Uterus (tissue), 4 donors: Measurements from ENCODE around the gene UGGT2. TPM values are rescaled to one million over a fixed set of nuclear protein-coding genes. Genes with fewer than 3 reads are reported as not detected.

Experiments used
- DNase-seq, 2 donors: peaks; one replicate each; pipeline ENCODE4 v3.0.0-alpha.2; 2019 to 2020
- H3K27ac ChIP-seq, 2 donors: fragments of 200-600 bp; sonication (generic); 1 replicate in 1 of 2; 2 replicates in 1 of 2; pipeline ENCODE4 v1.5.1; 2016 to 2018
- H3K27me3 ChIP-seq, 2 donors: fragments of 200-600 bp; sonication (generic); one replicate each; pipeline ENCODE4 v1.5.1; 2018 to 2019; ENCODE audit warnings: control low read depth in 1 of 2
- H3K36me3 ChIP-seq, 2 donors: fragments of 200-600 bp; sonication (generic); one replicate each; pipeline ENCODE4 v1.5.1; 2019; ENCODE audit warnings: control low read depth in 1 of 2
- H3K4me1 ChIP-seq, 2 donors: fragments of 200-600 bp; sonication (generic); one replicate each; pipeline ENCODE4 v1.5.1; 2018 to 2019; ENCODE audit warnings: control low read depth in 1 of 2
- H3K4me3 ChIP-seq, 2 donors: fragments of 200-600 bp; sonication (generic); 1 replicate in 1 of 2; 2 replicates in 1 of 2; pipeline ENCODE4 v1.5.1; 2018 to 2019; ENCODE audit warnings: mild to moderate bottlenecking in 1 of 2
- H3K9me3 ChIP-seq, 2 donors: fragments of 200-600 bp; sonication (generic); one replicate each; pipeline ENCODE4 v1.5.1; 2019; ENCODE audit warnings: control low read depth in 1 of 2
- CTCF ChIP-seq, 4 experiments: fragments of 200-600 bp in 2 of 4; fragments of 450-650 bp in 2 of 4; sonication (generic) in 2 of 4; IDR thresholded peaks; one replicate each; pipeline ENCODE4 v1.5.1; 2016 to 2019; ENCODE audit warnings: antibody characterized with exemption in 4 of 4, mild to moderate bottlenecking in 2 of 4, moderate library complexity in 1 of 4
- POLR2A ChIP-seq, 2 donors: fragments of 450-650 bp; IDR thresholded peaks; one replicate each; pipeline ENCODE4 v1.6.1; 2016; ENCODE audit warnings: antibody characterized with exemption in 2 of 2, mild to moderate bottlenecking in 1 of 2, moderate library complexity in 1 of 2
- intact Hi-C: fragments of 100-400 bp; cut with DNase I; formaldehyde crosslinking; loops from one replicate; pipeline ENCODE4 v1.15.1; 2023; ENCODE audit warnings: low total_unique reads
- total RNA-seq, 4 donors: library from RNA; depleted of rRNA in 3 of 4; stranded (reverse); fragments of >200 nt in 3 of 4; gene quantifications; one replicate each; pipeline versions ENCODE4 v1.1.0 to v1.2.4, GENCODE V29; 2014 to 2023
- donor health status: DM: yes; HTN: yes; CAD: no.

UGGT2 gene
- total RNA-seq, 4 donors from 2014 or later = 33.5 to 171 (median 116) TPM

GRCh38 chr13:95914991-95915501 is 138.2 kb downstream of the UGGT2 start:
- Histone ChIP-seq H3K4me3 (no peak overlapping the region), H3K27ac (no peak overlapping the region), H3K9me3 (no peaks in the 10 kb centered on the region), H3K4me1 (no peaks in the 10 kb centered on the region), H3K36me3 (no peaks in the 10 kb centered on the region), H3K27me3 (no peaks in the 10 kb centered on the region)
- no peak for TF ChIP-seq CTCF (IDR thresholded peaks at IDR 0.05)
- TF ChIP-seq POLR2A (IDR thresholded peaks at IDR 0.05) = no peak
- intact Hi-C loops = no loop called here
- no peak for DNase-seq

- TF ChIP-seq CTCF (IDR thresholded peaks at IDR 0.05) (no peak), POLR2A (IDR thresholded peaks at IDR 0.05) (no peak)
- intact Hi-C loops = no loop called here
- Histone ChIP-seq H3K27me3 (no peaks in the 10 kb centered on the region), H3K27ac (no peak overlapping the region), H3K9me3 (no peaks in the 10 kb centered on the region), H3K4me3 (no peak overlapping the region), H3K36me3 (no peaks in the 10 kb centered on the region), H3K4me1 (no peaks in the 10 kb centered on the region)
- DNase-seq = no peak
Measured at GRCh38 chr13:95906999-95907398, 146.2 kb downstream of the UGGT2 start.

GRCh38 chr13:95903569-95903968 is 149.6 kb downstream of the UGGT2 start:
- Histone ChIP-seq H3K4me1 (no peaks in the 10 kb centered on the region), H3K27me3 (no peaks in the 10 kb centered on the region), H3K9me3 (no peaks in the 10 kb centered on the region), H3K4me3 (no peak overlapping the region), H3K27ac (no peak overlapping the region), H3K36me3 (no peaks in the 10 kb centered on the region)
- intact Hi-C loops = no loop called here
- TF ChIP-seq POLR2A (IDR thresholded peaks at IDR 0.05) = no peak
- no peak for TF ChIP-seq CTCF (IDR thresholded peaks at IDR 0.05)
- no peak for DNase-seq

GRCh38 chr13:95902741-95903140 is 150.5 kb downstream of the UGGT2 start:
- no peak for DNase-seq
- intact Hi-C loops = no loop called here
- TF ChIP-seq POLR2A (IDR thresholded peaks at IDR 0.05) (no peak), CTCF (IDR thresholded peaks at IDR 0.05) (no peak)
- Histone ChIP-seq H3K27ac (no peak overlapping the region), H3K4me3 (no peak overlapping the region), H3K4me1 (no peaks in the 10 kb centered on the region), H3K36me3 (no peaks in the 10 kb centered on the region), H3K9me3 (no peaks in the 10 kb centered on the region), H3K27me3 (no peaks in the 10 kb centered on the region)

GRCh38 chr13:95898256-95898655 is 154.9 kb downstream of the UGGT2 start:
- TF ChIP-seq POLR2A (IDR thresholded peaks at IDR 0.05) (no peak), CTCF (IDR thresholded peaks at IDR 0.05) (no peak)
- no peak overlapping the region for H3K27ac ChIP-seq
- no peak for DNase-seq
- H3K36me3 ChIP-seq = no peaks in the 10 kb centered on the region
- H3K27me3 ChIP-seq = no peaks in the 10 kb centered on the region
- H3K4me3 ChIP-seq = no peak overlapping the region
- no peaks in the 10 kb centered on the region for H3K4me1 ChIP-seq
- no peaks in the 10 kb centered on the region for H3K9me3 ChIP-seq
- intact Hi-C loops = no loop called here
